ENCODE data around the gene GPN2.
A peak's percentile ranks its signal among the peaks of the same experiment; 100 is the strongest.

Gene GPN2

DNA sequence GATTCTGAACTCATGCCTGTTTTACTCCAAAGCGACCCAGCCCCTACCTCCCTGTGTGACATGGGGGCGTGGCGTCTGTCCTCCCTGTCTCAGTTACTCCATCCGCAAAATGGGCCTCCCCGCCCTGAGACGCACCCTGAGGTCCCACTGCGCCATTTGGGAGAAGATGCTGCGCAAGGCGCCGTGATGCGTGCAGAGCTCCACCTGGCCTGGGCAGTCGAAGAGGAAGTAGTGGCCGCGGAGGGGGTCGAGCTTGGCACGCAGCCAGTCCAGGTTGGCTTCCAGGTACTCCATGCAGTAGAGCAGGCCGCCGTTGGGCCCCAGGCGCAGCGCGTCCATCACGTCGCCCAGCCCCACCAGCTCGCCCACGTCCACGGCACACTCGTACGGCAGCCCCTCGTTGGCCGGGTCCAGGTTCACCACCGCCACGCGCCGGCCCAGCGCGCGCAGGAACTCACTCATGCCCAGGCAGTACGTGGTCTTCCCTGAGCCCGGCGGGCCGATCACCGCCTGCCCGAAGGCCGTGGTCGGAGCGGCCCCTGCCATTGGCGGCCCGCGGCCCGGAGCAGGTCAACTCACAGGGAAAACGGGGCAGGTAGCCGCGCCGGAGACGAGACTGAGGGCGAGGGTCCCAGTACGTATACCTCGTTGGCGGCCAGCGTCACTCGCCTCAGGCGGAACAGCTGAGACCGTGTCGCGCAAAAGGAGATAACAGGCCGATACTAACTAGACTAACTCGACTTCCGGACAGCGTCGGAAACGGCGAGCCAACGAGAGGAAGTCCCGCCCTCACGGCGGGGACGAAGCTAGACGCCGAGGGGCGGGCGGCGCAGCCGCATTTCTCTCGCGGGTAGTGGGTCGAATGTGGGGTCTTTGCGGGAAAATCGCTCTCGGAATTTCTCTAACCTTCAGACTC, at the start of gene GPN2:
Gene GPN2 (minus strand): TSS at position 733 of the 916 bp plus-strand sequence. CDS start 187 bp downstream, at position 546.
- DNase-seq (ENCODE audit: low spot score) = peak; percentile 89

DNA sequence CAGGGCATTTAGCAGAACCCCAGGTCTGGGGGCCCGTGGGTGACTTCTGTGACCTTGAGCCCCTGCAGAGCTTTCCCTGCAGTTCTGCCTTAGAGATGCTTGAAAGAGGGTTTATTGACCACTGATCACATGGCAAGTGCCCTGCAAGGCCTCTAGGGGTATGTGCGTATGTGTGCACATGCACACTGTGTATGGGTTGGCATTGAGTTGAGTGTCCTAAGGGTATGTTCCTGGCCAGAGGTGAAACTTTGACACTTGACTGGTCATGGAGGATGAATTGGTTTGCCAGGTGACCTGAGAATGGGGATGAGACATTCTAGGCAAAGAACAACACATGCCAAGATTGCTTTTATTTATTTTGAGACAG, 48.6 kb upstream of the GPN2 start:
- no peak for DNase-seq (ENCODE audit: low spot score)

DNA sequence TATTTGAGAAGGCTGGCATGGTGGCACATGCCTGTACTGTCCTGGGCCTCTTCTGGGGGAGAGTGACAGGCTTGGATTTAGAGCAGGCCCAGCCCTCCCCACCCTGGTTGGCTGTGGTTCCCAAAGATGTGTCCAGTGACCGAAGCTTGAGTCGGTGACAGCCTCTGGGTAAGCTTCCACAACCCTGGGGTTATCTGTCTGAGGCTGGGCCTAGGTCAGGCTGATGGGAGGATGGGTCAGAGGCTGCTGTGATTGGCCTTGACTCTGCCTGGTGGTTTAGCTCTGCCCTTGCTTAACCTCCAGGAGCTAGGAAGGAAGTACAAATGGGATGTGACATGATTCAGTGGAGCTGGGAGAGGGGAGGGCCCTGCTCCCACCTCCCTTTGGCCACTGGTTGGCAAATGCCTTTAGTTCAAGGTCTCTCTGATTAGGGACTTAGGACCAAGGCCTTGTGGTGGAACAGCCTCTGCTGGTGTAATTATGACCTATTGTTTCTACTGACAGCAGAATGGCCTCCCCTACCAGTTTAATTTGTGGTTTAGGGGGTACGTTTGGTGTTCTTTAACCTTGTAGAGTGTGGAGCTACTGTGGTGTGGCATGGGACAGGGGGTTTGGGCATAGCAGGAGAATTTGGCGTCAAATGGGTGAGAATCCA, 48.0 kb upstream of the GPN2 start:
- DNase-seq (ENCODE audit: low spot score) = no peak

GRCh38 chr1:26936823-26937222, 46.7 kb upstream of the GPN2 start:
- DNase-seq (ENCODE audit: low spot score) = no peak

- DNase-seq (ENCODE audit: low spot score) = no peak
Observed at GRCh38 chr1:26932531-26932930, 42.4 kb upstream of the GPN2 start.

- DNase-seq (ENCODE audit: low spot score) = no peak
Observed at GRCh38 chr1:26923711-26924110, 33.6 kb upstream of the GPN2 start.

DNA sequence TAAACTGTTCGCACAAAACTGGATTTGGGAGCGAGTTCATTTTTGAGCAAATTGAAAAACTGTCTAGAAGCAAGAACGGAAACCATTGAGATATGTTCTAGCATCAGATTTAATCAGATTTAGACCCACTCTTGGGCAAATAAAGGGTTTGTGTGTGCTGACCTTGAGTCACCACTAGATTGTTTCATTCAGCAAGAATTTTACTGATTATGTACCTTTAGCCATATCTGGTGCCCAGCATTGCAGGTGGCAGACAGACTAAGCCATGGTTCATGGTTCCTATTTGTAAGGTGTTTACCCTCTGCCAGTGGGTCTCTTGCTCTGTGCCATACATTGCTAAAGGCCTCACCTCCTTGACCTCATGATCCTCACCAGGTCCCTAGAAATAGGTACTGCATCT, 32.8 kb upstream of the GPN2 start:
- DNase-seq (ENCODE audit: low spot score) = no peak

DNA sequence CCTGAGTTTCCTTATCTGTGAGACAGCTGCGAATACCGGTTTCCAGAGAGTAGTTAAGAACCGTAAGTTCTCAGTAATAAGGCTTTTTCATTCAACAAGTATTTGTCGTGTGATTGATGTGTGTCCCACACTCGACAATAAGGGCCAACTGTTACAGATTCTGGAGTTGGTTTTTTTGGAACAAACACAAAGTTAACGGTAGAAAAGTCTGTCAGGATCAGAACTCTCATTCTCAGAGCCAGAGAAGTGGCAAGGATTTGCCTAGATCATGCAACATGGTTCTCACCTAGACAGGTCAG, 32.3 kb upstream of the GPN2 start:
- DNase-seq (ENCODE audit: low spot score) = no peak

- peak; percentile 99 for DNase-seq (ENCODE audit: low spot score)
Observed at GRCh38 chr1:26921540-26922430, 31.7 kb upstream of the GPN2 start, which contains the start of gene NUDC. NUDC (plus strand) TSS chr1:26921743; CDS start chr1:26921849, 106 bp downstream.

- no peak for DNase-seq (ENCODE audit: low spot score)
Observed at GRCh38 chr1:26921126-26921539, 31.1 kb upstream of the GPN2 start.

DNA sequence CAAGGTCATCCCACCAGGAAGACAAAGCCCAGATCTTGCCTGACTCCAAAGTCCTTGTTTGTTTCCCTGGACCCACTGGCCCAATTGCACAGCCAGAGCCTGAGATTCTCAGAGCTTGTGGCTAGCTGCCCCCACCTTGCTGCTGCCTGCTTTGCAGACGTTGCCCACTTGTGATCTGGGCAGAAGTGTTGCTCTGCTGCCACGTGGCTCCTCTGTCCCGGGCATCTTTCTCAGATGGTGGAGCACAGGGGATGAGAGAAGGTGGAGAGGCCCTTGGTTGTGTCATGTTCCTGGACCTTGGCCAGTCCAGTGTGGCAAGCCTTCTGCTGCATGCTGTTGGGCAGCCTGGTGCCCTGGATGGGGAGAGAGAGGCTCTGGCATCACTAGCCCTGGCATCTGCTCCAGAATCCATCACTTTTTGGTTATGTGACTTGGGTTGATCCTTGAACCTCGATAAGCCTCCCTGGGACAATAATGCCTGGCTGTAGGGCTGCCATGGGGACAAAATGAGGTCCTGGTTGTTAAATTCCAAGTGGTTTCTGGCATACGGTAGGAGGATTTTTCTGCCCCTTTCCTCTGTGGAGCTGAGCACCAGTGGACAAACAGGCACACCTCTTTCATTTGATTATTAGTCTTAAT, 25.2 kb upstream of the GPN2 start:
- DNase-seq (ENCODE audit: low spot score) = no peak

GRCh38 chr1:26913754-26914619, 23.9 kb upstream of the GPN2 start, which contains the start of gene NR0B2:
NR0B2 (minus strand) TSS chr1:26913975; CDS start chr1:26913940, 35 bp downstream.
- no peak for DNase-seq (ENCODE audit: low spot score)

GRCh38 chr1:26913389-26913753, 23.3 kb upstream of the GPN2 start:
- DNase-seq (ENCODE audit: low spot score) = no peak

- no peak for DNase-seq (ENCODE audit: low spot score)
Observed at GRCh38 chr1:26912147-26912490, 22.0 kb upstream of the GPN2 start.

DNA sequence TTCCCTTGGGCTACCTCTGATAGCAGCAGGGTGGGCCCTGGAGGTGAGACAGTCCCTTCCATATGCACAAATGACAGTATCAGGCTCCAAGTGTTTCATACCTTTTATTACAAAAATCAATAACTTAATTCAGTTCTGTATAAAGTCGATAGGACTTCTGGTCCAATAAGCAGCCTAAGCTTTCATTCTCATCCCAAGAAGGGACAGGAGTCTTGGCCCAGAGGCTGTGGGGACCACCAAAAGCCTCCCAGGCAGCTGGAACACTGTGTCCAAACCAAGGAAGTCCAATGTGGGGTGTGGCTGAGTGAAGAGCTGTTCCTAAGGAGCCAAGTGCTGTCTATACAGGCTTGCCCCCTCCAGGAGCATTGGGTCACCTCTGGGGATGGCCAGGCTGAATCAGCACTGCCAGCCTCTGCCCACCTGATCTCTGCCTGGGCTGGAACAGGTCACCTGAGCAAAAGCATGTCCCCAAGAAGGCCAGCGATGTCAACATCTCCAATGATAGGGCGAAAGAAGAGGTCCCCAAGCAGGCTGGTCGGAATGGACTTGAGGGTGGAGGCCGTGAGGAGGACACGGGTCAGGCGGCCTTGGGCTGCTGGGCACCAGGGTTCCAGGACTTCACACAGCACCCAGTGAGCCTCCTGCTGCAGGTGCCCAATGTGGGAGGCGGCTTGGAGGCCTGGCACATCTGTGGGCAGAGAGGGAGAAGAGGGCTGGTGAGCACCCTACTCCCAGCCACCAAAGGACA, 21.5 kb upstream of the GPN2 start:
- DNase-seq (ENCODE audit: low spot score) = no peak

GRCh38 chr1:26910343-26911160, 20.5 kb upstream of the GPN2 start:
- no peak for DNase-seq (ENCODE audit: low spot score)

DNA sequence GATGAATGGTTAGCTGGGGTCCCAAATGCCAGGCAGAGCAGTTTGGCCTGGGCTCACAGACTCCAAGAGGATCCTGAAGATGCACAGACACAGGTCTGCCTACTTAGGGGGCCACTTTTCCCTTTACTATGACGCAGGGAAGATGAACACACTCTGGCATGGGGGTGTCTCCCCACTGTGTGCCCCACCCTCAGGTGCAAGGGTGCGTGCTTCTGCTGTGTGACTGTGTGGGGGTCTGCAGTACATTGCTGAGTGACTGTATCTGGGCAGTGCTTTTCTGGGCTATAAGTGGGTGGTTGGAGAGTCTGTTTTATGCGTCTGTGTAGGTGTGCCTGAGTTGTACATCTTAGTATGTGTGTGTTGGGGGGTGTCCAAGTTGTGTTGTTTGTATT, 19.9 kb upstream of the GPN2 start:
- no peak for DNase-seq (ENCODE audit: low spot score)

GRCh38 chr1:26907071-26907917, 17.2 kb upstream of the GPN2 start:
- DNase-seq (ENCODE audit: low spot score) = peak; percentile 93

Data from AG08395 (cell line).